ES-I3 (cell line): ENCODE measurements around the gene KIF4A.
"Not testable (repeated sequence)": the region's sequence is repeated elsewhere in the genome, so short reads cannot be mapped to it uniquely, and the experiment has no call there.

Source experiments
- H3K36me3 ChIP-seq: 2 replicates; pipeline ENCODE4 v1.6.1; 2013; ENCODE audit warnings: mild to moderate bottlenecking, low read length, control low read depth, moderate library complexity; ENCODE audit not compliant: insufficient read depth
- H3K4me1 ChIP-seq: 2 replicates; pipeline ENCODE4 v1.6.1; 2013; ENCODE audit warnings: mild to moderate bottlenecking, control low read depth, low read length; ENCODE audit not compliant: insufficient read depth
- H3K9ac ChIP-seq: 2 replicates; pipeline ENCODE4 v1.6.1; 2013; ENCODE audit warnings: low read depth, mild to moderate bottlenecking, low read length, moderate library complexity
- H3K9me3 ChIP-seq: 2 replicates; pipeline ENCODE4 v1.6.1; 2013; ENCODE audit warnings: mild to moderate bottlenecking, low read length, moderate library complexity; ENCODE audit not compliant: control insufficient read depth, insufficient read depth

The KIF4A gene

GRCh38 chrX:70260104-70260503, 29.8 kb upstream of the KIF4A start, which contains the start of gene P2RY4:
P2RY4 (minus strand) TSS chrX:70260204; CDS start chrX:70259624, 580 bp downstream.
- H3K9me3 ChIP-seq: no peaks in the 10 kb centered on the region
- H3K4me1 ChIP-seq: no peaks in the 10 kb centered on the region; the same call in 1 of the 2 replicates
- no peak within 1 kb of the TSS for H3K9ac ChIP-seq
- no peaks in the 10 kb centered on the region for H3K36me3 ChIP-seq

GRCh38 chrX:70262952-70263567, 26.8 kb upstream of the KIF4A start:
- Histone ChIP-seq H3K36me3 (no peaks in the 10 kb centered on the region), H3K9me3 (no peaks in the 10 kb centered on the region), H3K4me1 (no peaks in the 10 kb centered on the region; the same call in 1 of the 2 replicates), H3K9ac (no peak overlapping the region)

GRCh38 chrX:70264784-70265183, 25.1 kb upstream of the KIF4A start:
- Histone ChIP-seq H3K4me1 (no peaks in the 10 kb centered on the region; the same call in 1 of the 2 replicates), H3K9ac (no peak overlapping the region), H3K36me3 (no peaks in the 10 kb centered on the region), H3K9me3 (no peaks in the 10 kb centered on the region)

- Histone ChIP-seq H3K9me3 (no peaks in the 10 kb centered on the region), H3K4me1 (no peaks in the 10 kb centered on the region), H3K36me3 (no peaks in the 10 kb centered on the region), H3K9ac (no peak within 1 kb of the TSS)
Observed at GRCh38 chrX:70268034-70268433, 21.9 kb upstream of the KIF4A start, which contains the start of gene ARR3. ARR3 (plus strand) TSS chrX:70268334; CDS start chrX:70269386, 1,052 bp downstream.

GRCh38 chrX:70274029-70274428, 15.9 kb upstream of the KIF4A start:
- not testable (repeated sequence) for H3K36me3 ChIP-seq, H3K4me1 ChIP-seq, H3K9me3 ChIP-seq, H3K9ac ChIP-seq

GRCh38 chrX:70279081-70279480, 10.8 kb upstream of the KIF4A start:
- Histone ChIP-seq H3K9me3 (no peaks in the 10 kb centered on the region), H3K36me3 (no peaks in the 10 kb centered on the region), H3K9ac (no peak overlapping the region), H3K4me1 (no peaks in the 10 kb centered on the region)

- Histone ChIP-seq H3K36me3 (no peaks in the 10 kb centered on the region), H3K4me1 (no peaks in the 10 kb centered on the region), H3K9me3 (no peaks in the 10 kb centered on the region), H3K9ac (no peak overlapping the region)
Observed at GRCh38 chrX:70280573-70280972, 9.3 kb upstream of the KIF4A start.

- Histone ChIP-seq H3K9ac (no peak within 1 kb of the TSS), H3K36me3 (0 out of 2 replicates have a peak, but pooled peaks cover 3% of the 10 kb centered on the region), H3K9me3 (no peaks in the 10 kb centered on the region), H3K4me1 (no peaks in the 10 kb centered on the region)
Observed at GRCh38 chrX:70281951-70282350, 8.0 kb upstream of the KIF4A start, which contains the start of gene RAB41. RAB41 (plus strand) TSS chrX:70282172; CDS start chrX:70282218, 46 bp downstream.

- peak overlapping the region; percentile 68 for H3K9ac ChIP-seq
- peaks cover 9% of the 10 kb centered on the region; the same call in 1 of the 2 replicates for H3K36me3 ChIP-seq
- no peaks in the 10 kb centered on the region for H3K9me3 ChIP-seq
- H3K4me1 ChIP-seq: no peaks in the 10 kb centered on the region
Observed at GRCh38 chrX:70289168-70289792, 624 bp upstream of the KIF4A start.

- Histone ChIP-seq H3K36me3 (peaks cover 3% of the 10 kb centered on the region; the same call in 1 of the 2 replicates), H3K4me1 (no peaks in the 10 kb centered on the region), H3K9ac (no peak overlapping the region), H3K9me3 (no peaks in the 10 kb centered on the region)
Observed at GRCh38 chrX:70292788-70293187, 2.9 kb downstream of the KIF4A start.

GRCh38 chrX:70293621-70294020, 3.7 kb downstream of the KIF4A start:
- peaks cover 3% of the 10 kb centered on the region; the same call in 1 of the 2 replicates for H3K36me3 ChIP-seq

GRCh38 chrX:70301716-70302115, 11.8 kb downstream of the KIF4A start:
- H3K9ac ChIP-seq: no peak overlapping the region
- H3K36me3 ChIP-seq: no peaks in the 10 kb centered on the region

More at GRCh38 chrX:70293621-70294020, 3.7 kb downstream of the KIF4A start:
- H3K9me3 ChIP-seq: no peaks in the 10 kb centered on the region
- no peaks in the 10 kb centered on the region for H3K4me1 ChIP-seq
- H3K9ac ChIP-seq: no peak overlapping the region

GRCh38 chrX:70313503-70313902, 23.6 kb downstream of the KIF4A start:
- Histone ChIP-seq H3K36me3 (no peaks in the 10 kb centered on the region), H3K4me1 (no peaks in the 10 kb centered on the region), H3K9ac (no peak overlapping the region)

More at GRCh38 chrX:70301716-70302115, 11.8 kb downstream of the KIF4A start:
- no peaks in the 10 kb centered on the region for H3K9me3 ChIP-seq
- H3K4me1 ChIP-seq: no peaks in the 10 kb centered on the region

GRCh38 chrX:70322784-70323183, 32.9 kb downstream of the KIF4A start:
- Histone ChIP-seq H3K9me3 (no peaks in the 10 kb centered on the region), H3K36me3 (no peaks in the 10 kb centered on the region), H3K4me1 (no peaks in the 10 kb centered on the region), H3K9ac (no peak overlapping the region)

More at GRCh38 chrX:70313503-70313902, 23.6 kb downstream of the KIF4A start:
- H3K9me3 ChIP-seq: no peaks in the 10 kb centered on the region

GRCh38 chrX:70323628-70324027, 33.7 kb downstream of the KIF4A start:
- not testable (repeated sequence) for H3K9ac ChIP-seq, H3K4me1 ChIP-seq, H3K36me3 ChIP-seq, H3K9me3 ChIP-seq
